GM19025 (cell line): Measurements from ENCODE around the gene RAD50.
"Not testable (repeated sequence)": the region's sequence is repeated elsewhere in the genome, so short reads cannot be mapped to it uniquely, and the experiment has no call there.

Source experiments
- ATAC-seq: cut with Tn5 transposase; IDR thresholded peaks from one replicate; pipeline ENCODE4 v1.9.1; 2021; ENCODE audit warnings: mild to moderate bottlenecking, low read depth, moderate library complexity; ENCODE audit not compliant: unreplicated experiment

Gene RAD50

DNA sequence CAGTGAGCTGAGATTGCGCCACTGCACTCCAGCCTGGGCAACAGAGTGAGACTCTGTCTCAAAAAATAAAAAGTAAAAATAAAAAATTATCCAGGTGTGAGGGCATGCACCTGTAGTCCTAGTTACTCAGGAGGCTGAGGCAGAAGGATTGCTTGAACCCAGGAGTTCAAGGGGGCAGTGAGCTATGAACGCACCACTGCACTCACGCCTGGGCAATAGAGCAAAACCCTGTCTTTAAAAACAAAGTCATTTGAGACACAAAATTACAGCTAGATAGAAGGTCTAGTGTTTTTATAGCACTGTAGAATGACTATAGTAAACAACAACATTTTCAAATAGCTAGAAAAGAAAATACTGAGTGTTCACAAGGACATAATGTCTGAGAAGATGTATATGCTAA is 133.4 kb downstream of the RAD50 start:
- no peak for ATAC-seq

DNA sequence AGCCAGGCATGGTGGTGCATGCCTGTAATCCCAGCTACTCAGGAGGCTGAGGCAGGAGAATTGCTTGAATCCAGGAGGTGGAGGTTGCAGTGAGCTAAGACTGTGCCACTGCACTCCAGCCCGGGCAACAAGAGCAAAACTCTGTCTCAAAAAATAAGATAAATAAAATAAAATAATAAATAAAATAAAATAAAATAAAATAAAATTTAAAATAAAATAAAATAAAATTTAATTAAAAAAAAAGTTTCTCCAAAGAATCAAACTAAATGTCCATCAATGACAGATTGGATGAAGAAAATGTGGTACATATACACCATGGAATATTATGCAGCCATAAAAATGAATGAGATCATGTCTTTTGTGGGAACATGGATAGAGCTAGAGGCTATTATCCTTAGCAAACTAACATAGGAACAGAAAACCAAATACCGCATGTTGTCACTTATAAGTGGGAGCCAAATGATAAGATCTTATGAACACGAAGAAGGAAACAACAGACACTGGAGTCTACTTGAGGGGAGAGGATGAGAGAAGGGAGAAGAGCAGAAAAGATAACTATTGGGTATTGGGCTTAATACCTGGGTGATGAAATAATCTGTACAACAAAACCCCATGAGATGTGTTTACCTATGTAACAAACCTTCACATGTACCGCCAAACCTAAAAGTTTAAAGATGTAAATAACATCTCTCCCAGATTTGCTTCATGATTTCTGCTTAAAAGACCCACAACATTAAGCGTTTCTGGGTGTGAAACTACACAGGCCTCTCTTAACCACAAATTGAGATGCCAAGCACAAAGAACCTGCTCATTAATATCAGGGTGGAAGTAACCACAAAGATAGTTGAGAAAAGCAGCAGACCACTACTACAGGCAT is 135.2 kb downstream of the RAD50 start:
- ATAC-seq, result not testable (repeated sequence)

DNA sequence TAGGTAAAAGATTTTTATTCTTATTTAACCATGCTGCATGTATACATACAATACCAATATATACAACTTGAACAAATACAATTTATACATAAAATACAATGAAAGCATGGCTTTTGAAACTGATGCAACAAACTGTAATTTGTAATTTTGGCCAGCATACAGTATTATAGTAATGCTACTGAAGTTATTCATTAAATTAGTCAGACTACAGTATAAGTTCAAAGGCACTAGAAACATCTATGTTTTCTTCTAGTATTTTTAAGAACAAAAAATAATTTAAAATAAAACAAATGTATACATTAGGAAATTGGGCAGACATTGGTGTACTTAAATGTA is 135.8 kb downstream of the RAD50 start:
- no peak for ATAC-seq
